Measurements from ENCODE around the gene PDC. TPM values are rescaled to one million over a fixed set of nuclear protein-coding genes. Genes with fewer than 3 reads are reported as not detected.
"Not testable (repeated sequence)": the region's sequence is repeated elsewhere in the genome, so short reads cannot be mapped to it uniquely, and the experiment has no call there.

The PDC gene
- total RNA-seq, 1 donor from 2014 or later = not detected

GRCh38 chr1:186401446-186401845, 59.5 kb downstream of the PDC start:
- not testable (repeated sequence) for DNase-seq (ENCODE audit: low spot score)

Other genes with a start within 250 kb of the PDC start
- gene PRG4, start 164.8 kb downstream of the PDC start, total RNA-seq = 1.4 TPM
- 121 TPM for gene TPR, start 85.9 kb downstream of the PDC start, total RNA-seq
- gene ODR4, start 85.3 kb downstream of the PDC start, total RNA-seq = 28.2 TPM
- 16.0 TPM for gene PTGS2, start 219.3 kb upstream of the PDC start, total RNA-seq

Data from ureter (tissue), 1 donor.